K562 (cell line): ENCODE data around the gene AACS. TPM values are rescaled to one million over a fixed set of nuclear protein-coding genes. Genes with fewer than 3 reads are reported as not detected.

ENCODE experiments used
- ATAC-seq: fragments of 200-7000 bp; cut with Tn5 transposase; 3 replicates; pipeline ENCODE4 v1.9.1; 2020; ENCODE audit warnings: moderate library complexity
- BruUV-seq: library from RNA; stranded (reverse); fragments of 400-500 nt; replicated peaks from 2 replicates; lab custom pipeline; 2021; lab: Mats Ljungman, UMichigan
- CTCF ChIA-PET: fragments of 300-600 bp; formaldehyde crosslinking; extraction: SDS; loops from one replicate; lab custom pipeline; 2021; ENCODE audit warnings: low intra/inter-chr PET ratio; lab: Yijun Ruan, JAX
- POLR2A ChIA-PET: fragments of 300-600, 350-650 bp; sonication (Branson Sonifier 250); formaldehyde crosslinking; extraction: SDS; loops from one replicate; lab custom pipeline; 2021; ENCODE audit warnings: antibody characterized with exemption, inconsistent platforms; lab: Yijun Ruan, JAX
- DNase-seq, 4 experiments: peaks; one replicate each; pipeline versions ENCODE4 v3.0.0 to v3.0.0-alpha.2; 2011 to 2018; ENCODE audit warnings: low spot score in 3 of 4, mixed read lengths in 3 of 4; ENCODE audit errors: extremely low read depth in 1 of 4
- FAIRE-seq: peaks from 2 replicates; lab custom pipeline; 2011; peaks lifted over from hg19 to GRCh38; lab: Jason Lieb, UNC
- H2AFZ ChIP-seq: 2 replicates; pipeline ENCODE4 v1.6.0; 2011; ENCODE audit warnings: low read depth, low read length, control low read depth, inconsistent platforms
- H3K27ac ChIP-seq: fragments of 200-600 bp; 3 replicates; pipeline ENCODE4 v1.8.0; 2011; ENCODE audit warnings: low read depth, mild to moderate bottlenecking, control low read depth, inconsistent platforms, low read length, moderate library complexity, mixed read lengths; ENCODE audit errors: extremely low read depth
- H3K27me3 ChIP-seq, 2 experiments: fragments of 300-600 bp in 1 of 2; 2 replicates in 1 of 2; 3 replicates in 1 of 2; pipeline versions ENCODE4 v1.6.0 to v1.8.0; 2011; ENCODE audit warnings: inconsistent platforms in 2 of 2, low read length in 2 of 2, mild to moderate bottlenecking in 1 of 2, mixed read lengths in 1 of 2, moderate library complexity in 1 of 2; ENCODE audit not compliant: control insufficient read depth in 2 of 2, insufficient read depth in 2 of 2
- H3K36me3 ChIP-seq: fragments of 300-600 bp; 3 replicates; pipeline ENCODE4 v1.8.0; 2011; ENCODE audit warnings: mild to moderate bottlenecking, low read length, inconsistent platforms; ENCODE audit not compliant: control insufficient read depth, insufficient read depth
- H3K4me1 ChIP-seq, 2 experiments: fragments of 200-600 bp in 1 of 2; replicated peaks in 1 of 2; 2 replicates in 1 of 2; 3 replicates in 1 of 2; pipeline versions ENCODE4 v1.5.1 to v1.8.0; 2011; ENCODE audit warnings: inconsistent platforms in 2 of 2, low read length in 2 of 2, mild to moderate bottlenecking in 1 of 2, mixed read lengths in 1 of 2, moderate library complexity in 1 of 2; ENCODE audit not compliant: control insufficient read depth in 2 of 2, insufficient read depth in 2 of 2
- H3K4me2 ChIP-seq: 2 replicates; pipeline ENCODE4 v1.6.1; 2011; ENCODE audit warnings: low read length, control low read depth, inconsistent platforms, mixed read lengths; ENCODE audit not compliant: insufficient read depth
- H3K4me3 ChIP-seq: fragments of 200-600 bp; sonication (generic), shearing (Covaris generic); 2 replicates; pipeline ENCODE4 v1.5.1; 2016; ENCODE audit warnings: control low read depth, inconsistent platforms
- H3K79me2 ChIP-seq: fragments of 200-600 bp; 3 replicates; pipeline ENCODE4 v1.8.0; 2011; ENCODE audit warnings: low read length, inconsistent platforms; ENCODE audit not compliant: control insufficient read depth, insufficient read depth
- H3K9ac ChIP-seq, 2 experiments: 2 replicates each; pipeline versions ENCODE4 v1.6.0 to v1.6.1; 2011; ENCODE audit warnings: low read depth in 2 of 2, low read length in 2 of 2, control low read depth in 1 of 2, inconsistent platforms in 1 of 2, mild to moderate bottlenecking in 1 of 2, mixed read lengths in 1 of 2; ENCODE audit not compliant: insufficient read depth in 1 of 2
- H3K9me1 ChIP-seq: one replicate; pipeline ENCODE4 v1.6.0; 2011; ENCODE audit warnings: inconsistent platforms, mild to moderate bottlenecking, low read length, moderate library complexity; ENCODE audit not compliant: control insufficient read depth, insufficient read depth
- H3K9me3 ChIP-seq: replicated peaks from 2 replicates; pipeline ENCODE4 v1.5.1; 2011; ENCODE audit warnings: low read depth, low read length, inconsistent platforms; ENCODE audit not compliant: control insufficient read depth, insufficient read depth
- H4K20me1 ChIP-seq: replicated peaks from 2 replicates; pipeline ENCODE4 v1.6.1; 2011; ENCODE audit warnings: low read length, inconsistent platforms, mixed read lengths; ENCODE audit not compliant: control insufficient read depth, insufficient read depth
- CAMTA2 ChIP-seq: fragments of 250-450 bp; sonication (Bioruptor Pico); conservative IDR thresholded peaks from 2 replicates; pipeline ENCODE4 v1.5.1; 2022
- NR3C1 ChIP-seq: sonication (generic); formaldehyde crosslinking; IDR thresholded peaks from 2 replicates; pipeline ENCODE4 v1.8.1; 2022; ENCODE audit warnings: missing genetic modification reagents
- PCBP1 ChIP-seq: fragments of 200-400 bp; formaldehyde crosslinking; IDR thresholded peaks from 2 replicates; pipeline ENCODE4 v1.6.1; 2018; ENCODE audit warnings: mild to moderate bottlenecking, low read depth, low read length; ENCODE audit not compliant: poor library complexity, severe bottlenecking
- PHF21A ChIP-seq: fragments of 450-650 bp; IDR thresholded peaks from 2 replicates; pipeline ENCODE4 v1.6.1; 2017; ENCODE audit warnings: low read depth, borderline replicate concordance
- PTTG1 ChIP-seq: fragments of 450-650 bp; IDR thresholded peaks from 2 replicates; pipeline ENCODE4 v1.6.1; 2016; ENCODE audit warnings: low read depth, mild to moderate bottlenecking, missing genetic modification characterization, missing compliant biosample characterization
- TCFL5 ChIP-seq: fragments of 250-450 bp; sonication (Bioruptor Pico); conservative IDR thresholded peaks from 2 replicates; pipeline ENCODE4 v1.6.1; 2021; ENCODE audit warnings: mild to moderate bottlenecking, moderate library complexity, matching md5 sums
- ZBTB26 ChIP-seq: fragments of 450-650 bp; formaldehyde crosslinking; IDR thresholded peaks from 2 replicates; pipeline ENCODE4 v1.4.0; 2022; ENCODE audit warnings: missing genetic modification characterization
- ZBTB33 ChIP-seq: sonication (generic); formaldehyde crosslinking; IDR thresholded peaks from 2 replicates; pipeline ENCODE4 v1.8.1; 2023; ENCODE audit warnings: mild to moderate bottlenecking, missing genetic modification reagents
- ZFP1 ChIP-seq: fragments of 450-650 bp; formaldehyde crosslinking; IDR thresholded peaks from 2 replicates; pipeline ENCODE4 v1.4.0; 2020; ENCODE audit warnings: mild to moderate bottlenecking, mixed read lengths
- ZKSCAN3 ChIP-seq: fragments of 250-450 bp; sonication (Bioruptor Pico); IDR thresholded peaks from 2 replicates; pipeline ENCODE4 v1.4.0; 2020
- ZNF395 ChIP-seq: fragments of 200-800 bp; sonication (Bioruptor generic); IDR thresholded peaks from 2 replicates; pipeline ENCODE4 v1.6.1; 2017; ENCODE audit warnings: missing genetic modification characterization, missing compliant biosample characterization
- whole genome bisulfite sequencing: fragments of 100-300 bp; shearing (Covaris generic); methylation state at CpG from one replicate; pipeline ENCODE4 v1.1.6; 2016; ENCODE audit warnings: low coverage, mixed read lengths; ENCODE audit not compliant: insufficient coverage; ENCODE audit errors: missing lambda C conversion rate; 5-methylcytosine and 5-hydroxymethylcytosine counted together
- in situ Hi-C: fragments of 300-500 bp; cut with MboI; formaldehyde crosslinking; loops from 4 replicates; pipeline ENCODE4 v1.15.0; 2018; ENCODE audit warnings: inconsistent platforms, mixed read lengths
- intact Hi-C: fragments of 100-400 bp; cut with micrococcal nuclease; formaldehyde crosslinking; loops from 2 replicates; pipeline ENCODE4 v1.14.2; 2022
- polyA plus RNA-seq, 8 experiments: library from polyadenylated mRNA; depleted of rRNA in 4 of 8; stranded (reverse) in 5 of 8; unstranded in 3 of 8; fragments of >200 nt; fragmentation: Nextera tagmentation in 2 of 8; fragmentation: Illumina TruSeq in 1 of 8; extraction: Ambion mirVana in 2 of 8; extraction: Trizol in 1 of 8; gene quantifications; 2 replicates each; pipeline versions ENCODE4 v1.2.1 to v1.2.3, GENCODE V29; 2011 to 2014; ENCODE audit warnings: inconsistent platforms in 1 of 8, missing spikeins in 1 of 8
- total RNA-seq, 7 experiments: library from RNA; depleted of rRNA in 6 of 7; stranded (reverse); fragments of >200 nt in 6 of 7; fragmentation: Illumina TruSeq in 2 of 7; extraction: Trizol in 2 of 7; gene quantifications; 2 replicates each; pipeline versions ENCODE4 v1.2.1 to v1.2.3, GENCODE V29; 2011 to 2021; ENCODE audit warnings: low replicate concordance in 1 of 7
- TF ChIP-seq, protein P1 (sequence below): fragments of 250-450 bp; sonication (Bioruptor Pico); IDR thresholded peaks from 2 replicates; pipeline ENCODE4 v1.4.0; 2020; ENCODE audit warnings: borderline replicate concordance
- TF ChIP-seq, protein P2 (sequence below): fragments of 250-450 bp; sonication (Bioruptor Pico); IDR thresholded peaks from 2 replicates; pipeline ENCODE4 v1.8.0; 2022; ENCODE audit warnings: inconsistent platforms
- TF ChIP-seq, protein P3 (sequence below): sonication (generic); formaldehyde crosslinking; IDR thresholded peaks from 2 replicates; pipeline ENCODE4 v1.8.1; 2023; ENCODE audit warnings: mild to moderate bottlenecking, missing genetic modification reagents

The AACS gene
- total and polyA plus RNA-seq, 9 of the 15 experiments (the other 6 are each of a cell fraction or from before 2014, with no cell fraction given) = 2.4 to 13.0 (median 6.0) TPM

DNA sequence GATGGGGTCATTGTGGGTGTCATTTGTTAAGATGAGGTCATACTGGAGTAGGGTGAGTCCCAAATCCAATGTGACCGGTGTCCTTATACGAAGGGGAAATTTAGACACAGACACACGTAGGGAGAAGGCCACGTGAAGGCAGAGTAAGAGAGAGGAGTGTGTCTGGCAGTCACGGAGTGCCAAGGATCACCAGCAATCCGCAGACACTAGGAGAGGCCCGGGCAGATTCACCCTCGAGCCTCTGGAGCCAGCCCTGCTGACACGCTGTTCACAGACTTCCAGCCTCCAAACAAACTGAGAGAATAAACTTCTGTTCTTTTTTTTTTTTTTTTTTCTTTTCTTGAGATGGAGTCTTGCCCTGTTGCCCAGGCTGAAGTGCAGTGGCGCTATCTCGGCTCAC, 46.9 kb upstream of the AACS start:
- DNase-seq (no peak), ATAC-seq (no peak), FAIRE-seq (no peak)
- ChIA-PET POLR2A (no interaction called here), CTCF (no interaction called here)
- Histone ChIP-seq H3K27me3 (no peaks in the 10 kb centered on the region), H3K4me2 (no peak overlapping the region), H3K36me3 (peaks cover 62% of the 10 kb centered on the region; the same call in 2 of the 3 replicates), H3K27ac (no peak overlapping the region), H3K4me3 (no peak overlapping the region), H3K79me2 (no peaks in the 10 kb centered on the region), H2AFZ (no peak overlapping the region), H3K9me1 (no peaks in the 10 kb centered on the region), H4K20me1 (no peaks in the 10 kb centered on the region), H3K4me1 (no peaks in the 10 kb centered on the region), H3K9ac (no peak overlapping the region), H3K9me3 (no peaks in the 10 kb centered on the region)
- intact Hi-C loops = no loop called here
- 91% methylated on average over 10 of the region's 11 CpGs for whole genome bisulfite sequencing
- in situ Hi-C loops = no loop called here
- BruUV-seq = no TSS peak
- no peak for TF ChIP-seq ZBTB33 (CRISPR knock-in tag)
- TF ChIP-seq ZNF395 (CRISPR knock-in tag) = no peak
- TF ChIP-seq, protein P1, sequence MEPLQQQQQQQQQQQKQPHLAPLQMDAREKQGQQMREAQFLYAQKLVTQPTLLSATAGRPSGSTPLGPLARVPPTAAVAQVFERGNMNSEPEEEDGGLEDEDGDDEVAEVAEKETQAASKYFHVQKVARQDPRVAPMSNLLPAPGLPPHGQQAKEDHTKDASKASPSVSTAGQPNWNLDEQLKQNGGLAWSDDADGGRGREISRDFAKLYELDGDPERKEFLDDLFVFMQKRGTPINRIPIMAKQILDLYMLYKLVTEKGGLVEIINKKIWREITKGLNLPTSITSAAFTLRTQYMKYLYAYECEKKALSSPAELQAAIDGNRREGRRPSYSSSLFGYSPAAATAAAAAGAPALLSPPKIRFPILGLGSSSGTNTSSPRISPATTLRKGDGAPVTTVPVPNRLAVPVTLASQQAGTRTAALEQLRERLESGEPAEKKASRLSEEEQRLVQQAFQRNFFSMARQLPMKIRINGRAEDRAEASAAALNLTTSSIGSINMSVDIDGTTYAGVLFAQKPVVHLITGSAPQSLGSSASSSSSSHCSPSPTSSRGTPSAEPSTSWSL (CRISPR knock-in tag) = no peak
- no peak for TF ChIP-seq ZFP1 (CRISPR knock-in tag)
- TF ChIP-seq NR3C1 (CRISPR knock-in tag) = no peak
- TF ChIP-seq CAMTA2 (CRISPR knock-in tag) = no peak
- no peak for TF ChIP-seq TCFL5 (CRISPR knock-in tag)
- TF ChIP-seq ZKSCAN3 (CRISPR knock-in tag) = no peak
- TF ChIP-seq ZBTB26 = no peak
- TF ChIP-seq, protein P2, sequence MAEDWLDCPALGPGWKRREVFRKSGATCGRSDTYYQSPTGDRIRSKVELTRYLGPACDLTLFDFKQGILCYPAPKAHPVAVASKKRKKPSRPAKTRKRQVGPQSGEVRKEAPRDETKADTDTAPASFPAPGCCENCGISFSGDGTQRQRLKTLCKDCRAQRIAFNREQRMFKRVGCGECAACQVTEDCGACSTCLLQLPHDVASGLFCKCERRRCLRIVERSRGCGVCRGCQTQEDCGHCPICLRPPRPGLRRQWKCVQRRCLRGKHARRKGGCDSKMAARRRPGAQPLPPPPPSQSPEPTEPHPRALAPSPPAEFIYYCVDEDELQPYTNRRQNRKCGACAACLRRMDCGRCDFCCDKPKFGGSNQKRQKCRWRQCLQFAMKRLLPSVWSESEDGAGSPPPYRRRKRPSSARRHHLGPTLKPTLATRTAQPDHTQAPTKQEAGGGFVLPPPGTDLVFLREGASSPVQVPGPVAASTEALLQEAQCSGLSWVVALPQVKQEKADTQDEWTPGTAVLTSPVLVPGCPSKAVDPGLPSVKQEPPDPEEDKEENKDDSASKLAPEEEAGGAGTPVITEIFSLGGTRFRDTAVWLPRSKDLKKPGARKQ (CRISPR knock-in tag) = no peak
- TF ChIP-seq PCBP1 = no peak
- no peak for TF ChIP-seq PHF21A
- no peak for TF ChIP-seq PTTG1 (tag)
- TF ChIP-seq, protein P3, sequence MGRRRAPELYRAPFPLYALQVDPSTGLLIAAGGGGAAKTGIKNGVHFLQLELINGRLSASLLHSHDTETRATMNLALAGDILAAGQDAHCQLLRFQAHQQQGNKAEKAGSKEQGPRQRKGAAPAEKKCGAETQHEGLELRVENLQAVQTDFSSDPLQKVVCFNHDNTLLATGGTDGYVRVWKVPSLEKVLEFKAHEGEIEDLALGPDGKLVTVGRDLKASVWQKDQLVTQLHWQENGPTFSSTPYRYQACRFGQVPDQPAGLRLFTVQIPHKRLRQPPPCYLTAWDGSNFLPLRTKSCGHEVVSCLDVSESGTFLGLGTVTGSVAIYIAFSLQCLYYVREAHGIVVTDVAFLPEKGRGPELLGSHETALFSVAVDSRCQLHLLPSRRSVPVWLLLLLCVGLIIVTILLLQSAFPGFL (CRISPR knock-in tag) = no peak
